LNCaP clone FGC (cell line): Measurements from ENCODE around the gene KCNRG.

ENCODE experiments used
- DNase-seq: peaks from one replicate; pipeline ENCODE4 v3.0.0-alpha.2; 2011; ENCODE audit warnings: low read depth
- H3K4me3 ChIP-seq: 2 replicates; pipeline ENCODE4 v1.5.1; 2011; ENCODE audit warnings: mild to moderate bottlenecking, low read depth, low read length, control low read depth
- CTCF ChIP-seq: IDR thresholded peaks from 2 replicates; pipeline ENCODE4 v1.5.1; 2012; ENCODE audit warnings: mild to moderate bottlenecking; ENCODE audit not compliant: control insufficient read depth, insufficient read depth; ENCODE audit errors: extremely low read depth

Gene KCNRG

GRCh38 chr13:50069261-50069660, 54.0 kb downstream of the KCNRG start:
- no peak overlapping the region for H3K4me3 ChIP-seq
- no peak for DNase-seq
- TF ChIP-seq CTCF = no peak

GRCh38 chr13:50070186-50070585, 54.9 kb downstream of the KCNRG start:
- no peak overlapping the region for H3K4me3 ChIP-seq
- no peak for TF ChIP-seq CTCF

More at GRCh38 chr13:50070186-50070585, 54.9 kb downstream of the KCNRG start:
- DNase-seq = no peak
